GM18520 (cell line): ENCODE data around the gene RIPPLY3.

Source experiments
- ATAC-seq: cut with Tn5 transposase; IDR thresholded peaks from one replicate; pipeline ENCODE4 v1.9.1; 2021; ENCODE audit not compliant: unreplicated experiment

RIPPLY3 gene

GRCh38 chr21:37058261-37058660 is 51.8 kb downstream of the RIPPLY3 start:
- ATAC-seq, result no peak

GRCh38 chr21:37059181-37059580 is 52.7 kb downstream of the RIPPLY3 start:
- ATAC-seq, result no peak

- ATAC-seq, result no peak
These were observed 53.8 kb downstream of the RIPPLY3 start for GRCh38 chr21:37060296-37060695.

- no peak for ATAC-seq
These were observed 55.6 kb downstream of the RIPPLY3 start for GRCh38 chr21:37061926-37062592.

- ATAC-seq, result no peak
These were observed 56.1 kb downstream of the RIPPLY3 start for GRCh38 chr21:37062593-37062935.

- ATAC-seq, result no peak
These were observed 56.9 kb downstream of the RIPPLY3 start for GRCh38 chr21:37063433-37063832.

- no peak for ATAC-seq
These were observed 58.3 kb downstream of the RIPPLY3 start for GRCh38 chr21:37064841-37065240.

GRCh38 chr21:37065561-37066177 is 59.2 kb downstream of the RIPPLY3 start:
- no peak for ATAC-seq
